Psoas muscle (tissue), 8 donors: Measurements from ENCODE around the gene DCLK2. TPM values are rescaled to one million over a fixed set of nuclear protein-coding genes. Genes with fewer than 3 reads are reported as not detected.

ENCODE experiments used
- ATAC-seq, 4 donors: fragments of 200-7000 bp; cut with Tn5 transposase; one replicate each; pipeline ENCODE4 v1.9.1; 2020; ENCODE audit warnings: moderate library complexity in 3 of 4, mild to moderate bottlenecking in 2 of 4
- DNase-seq, 2 donors: peaks; one replicate each; pipeline ENCODE4 v3.0.0-alpha.2; 2020
- H3K27ac ChIP-seq: fragments of 200-600 bp; one replicate; pipeline ENCODE4 v1.8.0; 2022
- H3K27me3 ChIP-seq, 3 donors: fragments of 200-600 bp in 1 of 3; one replicate each; pipeline versions ENCODE4 v1.6.1 to v1.8.0; 2013 to 2022; ENCODE audit warnings: low read length in 2 of 3, mild to moderate bottlenecking in 2 of 3, moderate library complexity in 1 of 3; ENCODE audit not compliant: insufficient read depth in 3 of 3
- H3K36me3 ChIP-seq, 2 donors: fragments of 200-600 bp in 1 of 2; one replicate each; pipeline versions ENCODE4 v1.6.1 to v1.8.0; 2013 to 2022; ENCODE audit warnings: low read depth in 1 of 2, mild to moderate bottlenecking in 1 of 2, moderate library complexity in 1 of 2; ENCODE audit not compliant: insufficient read depth in 1 of 2
- H3K4me1 ChIP-seq: fragments of 200-600 bp; one replicate; pipeline ENCODE4 v1.8.0; 2022
- H3K4me3 ChIP-seq: fragments of 200-600 bp; one replicate; pipeline ENCODE4 v1.8.0; 2022; ENCODE audit warnings: mild to moderate bottlenecking
- H3K9me3 ChIP-seq: fragments of 200-600 bp; one replicate; pipeline ENCODE4 v1.8.0; 2022
- CTCF ChIP-seq: fragments of 200-600 bp; IDR thresholded peaks from one replicate; pipeline ENCODE4 v1.8.0; 2022; ENCODE audit warnings: antibody characterized with exemption
- WGBS, 3 donors: extraction: QIAGEN DNeasy Blood & Tissue Kit; methylation state at CpG; one replicate each; pipeline versions ENCODE4 v1.1.6 to v1.1.7; 2013; 5-methylcytosine and 5-hydroxymethylcytosine counted together
- intact Hi-C, 2 donors: fragments of 100-400 bp; cut with DNase I; formaldehyde crosslinking; loops; one replicate each; pipeline versions ENCODE4 v1.11.0 to v1.14.2; 2022
- polyA plus RNA-seq, 3 donors: library from polyadenylated mRNA; stranded (reverse); fragments of 200-250 nt; gene quantifications; one replicate each; pipeline ENCODE4 v1.2.3, GENCODE V29; 2013
- total RNA-seq, 4 donors: library from RNA; stranded (reverse); fragmentation: NEBNext Ultra II Directional in 2 of 4; extraction: Animal tissue kit (Norgen Biotek cat#: 25700) in 2 of 4; gene quantifications; one replicate each; pipeline versions ENCODE4 v1.2.1 to v1.2.4, GENCODE V29; 2021 to 2023
- donor health status: healthy with polysubstance abuse.
- donor health status: DM: no; HTN: no; CAD: no; lungs with moderate emphysema.
- donor health status: Bipolar disorder and iron deficiency.
- donor health status: healthy.
- donor health status: DM: yes; HTN: yes; CAD: no.
- donor health status: DM: no; HTN: no; CAD: no.
- donor health status: DM: no; HTN: no; CAD: no.
- donor health status: DM: yes; HTN: yes; CAD: no.

DCLK2 gene
- total and polyA plus RNA-seq, 7 donors: 0.18 to 1.7 (median 0.78) TPM

- no peak for TF ChIP-seq CTCF
- intact Hi-C loops: no loop called here
- no peak for DNase-seq
- no peak overlapping the region for H3K27ac ChIP-seq
- H3K9me3 ChIP-seq: peaks cover 18% of the 10 kb centered on the region
- no peak overlapping the region for H3K4me3 ChIP-seq
- no peaks in the 10 kb centered on the region for H3K4me1 ChIP-seq
- 78 to 93% (median 89%) methylated on average over 2 of the region's 2 CpGs for WGBS, 3 donors
- H3K27me3 ChIP-seq: no peaks in the 10 kb centered on the region
- no peaks in the 10 kb centered on the region for H3K36me3 ChIP-seq
- ATAC-seq: no peak
Measured at GRCh38 chr4:150115851-150116250, 37.6 kb downstream of the DCLK2 start.

- H3K36me3 ChIP-seq: no peaks in the 10 kb centered on the region
- WGBS, 3 donors: 94 to 97% (median 94%) methylated on average over 2 of the region's 2 CpGs
- TF ChIP-seq CTCF: no peak
- ATAC-seq (peak in 1 of 4 donors; percentile 44), DNase-seq (no peak)
- peaks cover 13% of the 10 kb centered on the region for H3K9me3 ChIP-seq
- intact Hi-C loops: no loop called here
- no peak overlapping the region for H3K27ac ChIP-seq
- H3K4me1 ChIP-seq: no peaks in the 10 kb centered on the region
- H3K27me3 ChIP-seq: no peaks in the 10 kb centered on the region
- H3K4me3 ChIP-seq: no peak overlapping the region
Measured at GRCh38 chr4:150116506-150116905, 38.3 kb downstream of the DCLK2 start.

- Histone ChIP-seq H3K4me1 (no peaks in the 10 kb centered on the region), H3K27me3 (no peaks in the 10 kb centered on the region), H3K36me3 (no peaks in the 10 kb centered on the region), H3K4me3 (no peak overlapping the region), H3K27ac (no peak overlapping the region), H3K9me3 (peaks cover 13% of the 10 kb centered on the region)
- 47 to 74% (median 56%) methylated on average over 3 of the region's 3 CpGs for WGBS, 3 donors
- TF ChIP-seq CTCF: no peak
- no peak for ATAC-seq
- no peak for DNase-seq
- intact Hi-C loops: no loop called here
Measured at GRCh38 chr4:150117094-150117493, 38.8 kb downstream of the DCLK2 start.

- 85 to 87% (median 86%) methylated on average over 3 of the region's 3 CpGs for WGBS, 3 donors
- no peaks in the 10 kb centered on the region for H3K27me3 ChIP-seq
- no peak overlapping the region for H3K27ac ChIP-seq
- no peaks in the 10 kb centered on the region for H3K36me3 ChIP-seq
- H3K9me3 ChIP-seq: peaks cover 10% of the 10 kb centered on the region
- no peak for TF ChIP-seq CTCF
- no peak for ATAC-seq
- H3K4me1 ChIP-seq: no peaks in the 10 kb centered on the region
- no peak for DNase-seq
- intact Hi-C loops: no loop called here
- H3K4me3 ChIP-seq: no peak overlapping the region
Measured at GRCh38 chr4:150117629-150118028, 39.4 kb downstream of the DCLK2 start.

GRCh38 chr4:150119492-150119891 lies 41.2 kb downstream of the DCLK2 start:
- WGBS, 3 donors: 84 to 97% (median 89%) methylated on average over 1 of the region's 1 CpG
- intact Hi-C loops: no loop called here
- Histone ChIP-seq H3K27me3 (no peaks in the 10 kb centered on the region), H3K9me3 (peaks cover 3% of the 10 kb centered on the region), H3K4me3 (no peak overlapping the region), H3K36me3 (no peaks in the 10 kb centered on the region), H3K4me1 (no peaks in the 10 kb centered on the region), H3K27ac (no peak overlapping the region)
- ATAC-seq (no peak), DNase-seq (no peak)
- no peak for TF ChIP-seq CTCF
